HL-60 (cell line): ENCODE data around the gene FAM50B.

ENCODE experiments used
- DNase-seq, 2 experiments: peaks; one replicate each; pipeline ENCODE4 v3.0.0-alpha.2; 2010 to 2020; ENCODE audit warnings: low read depth in 1 of 2, low spot score in 1 of 2
- H3K27ac ChIP-seq: fragments of 250-450 bp; sonication (Bioruptor Pico); replicated peaks from 2 replicates; pipeline ENCODE4 v1.5.1; 2020; ENCODE audit warnings: mild to moderate bottlenecking, moderate library complexity
- H3K27me3 ChIP-seq: fragments of 250-450 bp; sonication (Bioruptor Pico); 2 replicates; pipeline ENCODE4 v1.5.1; 2021; ENCODE audit warnings: mild to moderate bottlenecking, moderate library complexity; ENCODE audit not compliant: insufficient read depth, poor library complexity, severe bottlenecking
- H3K4me3 ChIP-seq: replicated peaks from 2 replicates; pipeline ENCODE4 v1.5.1; 2011; ENCODE audit warnings: mild to moderate bottlenecking, control low read depth, low read length; ENCODE audit not compliant: insufficient read depth
- GABPA ChIP-seq: IDR thresholded peaks from 2 replicates; pipeline ENCODE4 v1.6.1; 2012; ENCODE audit warnings: low read depth
- POLR2AphosphoS5 ChIP-seq: IDR thresholded peaks from 2 replicates; pipeline ENCODE4 v1.6.1; 2012; ENCODE audit warnings: low read depth
- SPI1 ChIP-seq: IDR thresholded peaks from 2 replicates; pipeline ENCODE4 v1.6.1; 2012; ENCODE audit warnings: low read depth, mild to moderate bottlenecking, borderline replicate concordance
- TF ChIP-seq, protein P1 (sequence below): IDR thresholded peaks from one replicate; pipeline ENCODE4 v1.5.1; 2011; ENCODE audit warnings: low read length, control low read depth, inconsistent platforms; ENCODE audit not compliant: insufficient read depth
- TF ChIP-seq, protein P2 (sequence below): IDR thresholded peaks from 2 replicates; pipeline ENCODE4 v1.6.1; 2012; ENCODE audit warnings: low read depth; ENCODE audit not compliant: insufficient replicate concordance

FAM50B gene

DNA sequence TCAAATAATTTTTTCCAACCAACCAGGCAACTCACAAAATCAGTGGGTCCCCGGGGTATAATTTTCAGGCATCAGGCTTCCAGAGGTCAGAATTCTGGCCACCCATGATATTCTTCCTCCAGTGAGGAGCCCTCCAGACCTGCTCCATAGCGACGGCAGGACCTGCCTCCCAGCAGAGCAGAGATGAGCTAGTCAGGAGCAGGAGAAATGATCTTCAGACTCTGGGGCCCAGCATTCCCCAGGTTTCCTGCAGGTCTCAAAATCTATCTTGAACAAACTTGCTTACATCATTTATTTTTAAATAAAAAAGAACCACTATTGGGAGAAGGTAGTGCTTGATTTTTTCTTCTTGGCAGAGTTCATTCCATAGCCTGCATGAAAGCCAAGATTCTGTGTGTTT lies 44.7 kb downstream of the FAM50B start:
- no peak for DNase-seq
- TF ChIP-seq GABPA: no peak
- TF ChIP-seq SPI1: no peak
- TF ChIP-seq POLR2AphosphoS5: no peak
- TF ChIP-seq, protein P1, sequence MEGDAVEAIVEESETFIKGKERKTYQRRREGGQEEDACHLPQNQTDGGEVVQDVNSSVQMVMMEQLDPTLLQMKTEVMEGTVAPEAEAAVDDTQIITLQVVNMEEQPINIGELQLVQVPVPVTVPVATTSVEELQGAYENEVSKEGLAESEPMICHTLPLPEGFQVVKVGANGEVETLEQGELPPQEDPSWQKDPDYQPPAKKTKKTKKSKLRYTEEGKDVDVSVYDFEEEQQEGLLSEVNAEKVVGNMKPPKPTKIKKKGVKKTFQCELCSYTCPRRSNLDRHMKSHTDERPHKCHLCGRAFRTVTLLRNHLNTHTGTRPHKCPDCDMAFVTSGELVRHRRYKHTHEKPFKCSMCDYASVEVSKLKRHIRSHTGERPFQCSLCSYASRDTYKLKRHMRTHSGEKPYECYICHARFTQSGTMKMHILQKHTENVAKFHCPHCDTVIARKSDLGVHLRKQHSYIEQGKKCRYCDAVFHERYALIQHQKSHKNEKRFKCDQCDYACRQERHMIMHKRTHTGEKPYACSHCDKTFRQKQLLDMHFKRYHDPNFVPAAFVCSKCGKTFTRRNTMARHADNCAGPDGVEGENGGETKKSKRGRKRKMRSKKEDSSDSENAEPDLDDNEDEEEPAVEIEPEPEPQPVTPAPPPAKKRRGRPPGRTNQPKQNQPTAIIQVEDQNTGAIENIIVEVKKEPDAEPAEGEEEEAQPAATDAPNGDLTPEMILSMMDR: no peak
- TF ChIP-seq, protein P2, sequence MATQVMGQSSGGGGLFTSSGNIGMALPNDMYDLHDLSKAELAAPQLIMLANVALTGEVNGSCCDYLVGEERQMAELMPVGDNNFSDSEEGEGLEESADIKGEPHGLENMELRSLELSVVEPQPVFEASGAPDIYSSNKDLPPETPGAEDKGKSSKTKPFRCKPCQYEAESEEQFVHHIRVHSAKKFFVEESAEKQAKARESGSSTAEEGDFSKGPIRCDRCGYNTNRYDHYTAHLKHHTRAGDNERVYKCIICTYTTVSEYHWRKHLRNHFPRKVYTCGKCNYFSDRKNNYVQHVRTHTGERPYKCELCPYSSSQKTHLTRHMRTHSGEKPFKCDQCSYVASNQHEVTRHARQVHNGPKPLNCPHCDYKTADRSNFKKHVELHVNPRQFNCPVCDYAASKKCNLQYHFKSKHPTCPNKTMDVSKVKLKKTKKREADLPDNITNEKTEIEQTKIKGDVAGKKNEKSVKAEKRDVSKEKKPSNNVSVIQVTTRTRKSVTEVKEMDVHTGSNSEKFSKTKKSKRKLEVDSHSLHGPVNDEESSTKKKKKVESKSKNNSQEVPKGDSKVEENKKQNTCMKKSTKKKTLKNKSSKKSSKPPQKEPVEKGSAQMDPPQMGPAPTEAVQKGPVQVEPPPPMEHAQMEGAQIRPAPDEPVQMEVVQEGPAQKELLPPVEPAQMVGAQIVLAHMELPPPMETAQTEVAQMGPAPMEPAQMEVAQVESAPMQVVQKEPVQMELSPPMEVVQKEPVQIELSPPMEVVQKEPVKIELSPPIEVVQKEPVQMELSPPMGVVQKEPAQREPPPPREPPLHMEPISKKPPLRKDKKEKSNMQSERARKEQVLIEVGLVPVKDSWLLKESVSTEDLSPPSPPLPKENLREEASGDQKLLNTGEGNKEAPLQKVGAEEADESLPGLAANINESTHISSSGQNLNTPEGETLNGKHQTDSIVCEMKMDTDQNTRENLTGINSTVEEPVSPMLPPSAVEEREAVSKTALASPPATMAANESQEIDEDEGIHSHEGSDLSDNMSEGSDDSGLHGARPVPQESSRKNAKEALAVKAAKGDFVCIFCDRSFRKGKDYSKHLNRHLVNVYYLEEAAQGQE: no peak

GRCh38 chr6:3894590-3895311 lies 45.6 kb downstream of the FAM50B start:
- Histone ChIP-seq H3K4me3 (no peak overlapping the region), H3K27me3 (no peaks in the 10 kb centered on the region), H3K27ac (no peak overlapping the region)
- TF ChIP-seq SPI1 (no peak), POLR2AphosphoS5 (no peak), GABPA (no peak)
- TF ChIP-seq, protein P2: no peak
- TF ChIP-seq, protein P1: no peak
- no peak for DNase-seq

More for the DNA sequence above, 44.7 kb downstream of the FAM50B start:
- Histone ChIP-seq H3K27ac (no peak overlapping the region), H3K4me3 (no peak overlapping the region), H3K27me3 (no peaks in the 10 kb centered on the region)

DNA sequence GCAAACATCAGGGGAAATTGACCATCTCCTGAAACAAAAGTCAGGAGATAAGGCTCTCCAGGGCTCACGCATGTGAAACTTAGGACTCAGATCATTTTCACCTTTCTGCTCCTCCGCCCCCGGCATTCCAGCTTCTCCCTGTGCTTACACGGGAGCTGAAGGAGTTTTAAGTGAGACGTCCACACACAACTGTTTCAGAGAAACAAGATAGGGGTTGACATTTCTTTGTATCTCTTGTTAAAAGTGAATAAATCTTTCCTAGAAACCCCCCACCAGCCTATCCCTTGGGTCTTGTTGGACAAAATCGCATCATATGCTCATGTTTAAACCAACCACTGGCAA lies 46.1 kb downstream of the FAM50B start:
- no peak overlapping the region for H3K4me3 ChIP-seq
- no peaks in the 10 kb centered on the region for H3K27me3 ChIP-seq
- DNase-seq: no peak
- TF ChIP-seq, protein P1: no peak
- no peak for TF ChIP-seq SPI1
- TF ChIP-seq, protein P2: no peak
- TF ChIP-seq GABPA: no peak
- TF ChIP-seq POLR2AphosphoS5: no peak
- H3K27ac ChIP-seq: no peak overlapping the region
